HuH-7 (cell line): ENCODE measurements around the gene RNF157.
"Not testable (repeated sequence)": the region's sequence is repeated elsewhere in the genome, so short reads cannot be mapped to it uniquely, and the experiment has no call there.

ENCODE experiments used
- DNase-seq: peaks from one replicate; pipeline ENCODE4 v3.0.0; 2011; ENCODE audit warnings: low spot score

Gene RNF157

GRCh38 chr17:76189741-76190140 is 50.6 kb downstream of the RNF157 start:
- no peak for DNase-seq

- DNase-seq = no peak
These were observed 51.0 kb downstream of the RNF157 start for GRCh38 chr17:76189247-76189646.

GRCh38 chr17:76188213-76189016 is 51.9 kb downstream of the RNF157 start:
- DNase-seq = no peak

GRCh38 chr17:76186774-76187173 is 53.5 kb downstream of the RNF157 start:
- not testable (repeated sequence) for DNase-seq

- no peak for DNase-seq
These were observed 56.0 kb downstream of the RNF157 start for GRCh38 chr17:76184290-76184689.

GRCh38 chr17:76182016-76182764 is 58.1 kb downstream of the RNF157 start:
- peak; percentile 95 for DNase-seq

- no peak for DNase-seq
These were observed 60.5 kb downstream of the RNF157 start for GRCh38 chr17:76179496-76180467.

GRCh38 chr17:76178124-76178523 is 62.2 kb downstream of the RNF157 start:
- no peak for DNase-seq

- DNase-seq = no peak
These were observed 63.4 kb downstream of the RNF157 start for GRCh38 chr17:76176701-76177574.

GRCh38 chr17:76174037-76174436 is 66.3 kb downstream of the RNF157 start:
- peak; percentile 87 for DNase-seq

- no peak for DNase-seq
These were observed 66.8 kb downstream of the RNF157 start for GRCh38 chr17:76173474-76173873.

GRCh38 chr17:76171706-76172105 is 68.6 kb downstream of the RNF157 start:
- no peak for DNase-seq

GRCh38 chr17:76170114-76170513 is 70.2 kb downstream of the RNF157 start:
- no peak for DNase-seq

- DNase-seq = no peak
These were observed 73.4 kb downstream of the RNF157 start for GRCh38 chr17:76166906-76167305.

GRCh38 chr17:76166168-76166567 is 74.1 kb downstream of the RNF157 start:
- no peak for DNase-seq

- DNase-seq = no peak
These were observed 76.0 kb downstream of the RNF157 start for GRCh38 chr17:76164331-76164730.

- no peak for DNase-seq
These were observed 76.4 kb downstream of the RNF157 start for GRCh38 chr17:76163919-76164318.

GRCh38 chr17:76161619-76162266 is 78.5 kb downstream of the RNF157 start:
- DNase-seq = no peak

- DNase-seq = no peak
These were observed 79.3 kb downstream of the RNF157 start for GRCh38 chr17:76160896-76161528.

GRCh38 chr17:76159157-76159556 is 81.1 kb downstream of the RNF157 start:
- DNase-seq = no peak
